Activated T-helper 2 cell treated with anti-CD3 and anti-CD28 coated beads, Interferon-gamma antibody, Interleukin-2, Interleukin-4, amounts not matched to agents 10 μg/mL and 5 μg/mL and 100 μg/mL, durations not matched to agents 14 hours and 24 hours and 36 hours (primary cell): ENCODE data around the gene LHFPL6. TPM values are rescaled to one million over a fixed set of nuclear protein-coding genes. Genes with fewer than 3 reads are reported as not detected.

ENCODE experiments used
- DNase-seq: peaks from one replicate; pipeline ENCODE4 v3.0.0; 2021; ENCODE audit warnings: low spot score
- H3K27ac Mint-ChIP-seq: one replicate; pipeline ENCODE4 v1.8.0; 2021; ENCODE audit warnings: mixed read lengths
- H3K27me3 Mint-ChIP-seq: one replicate; pipeline ENCODE4 v1.8.0; 2021; ENCODE audit warnings: low read depth, mixed read lengths
- H3K36me3 Mint-ChIP-seq: one replicate; pipeline ENCODE4 v1.8.0; 2021; ENCODE audit warnings: low read depth, mixed read lengths
- H3K4me1 Mint-ChIP-seq: one replicate; pipeline ENCODE4 v1.8.0; 2021; ENCODE audit warnings: low read depth, mixed read lengths
- H3K4me3 Mint-ChIP-seq: one replicate; pipeline ENCODE4 v1.8.0; 2021; ENCODE audit warnings: low read depth, mild to moderate bottlenecking, moderate library complexity, mixed read lengths
- H3K9me3 Mint-ChIP-seq: one replicate; pipeline ENCODE4 v1.8.0; 2021; ENCODE audit warnings: mixed read lengths
- intact Hi-C: fragments of 100-400 bp; cut with micrococcal nuclease; formaldehyde crosslinking; loops from one replicate; pipeline ENCODE4 v1.15.1; 2023
- total RNA-seq: library from RNA; stranded (reverse); gene quantifications from 2 replicates; pipeline ENCODE4 v1.2.3, GENCODE V29; 2022

Gene LHFPL6
- total RNA-seq, 1 donor from 2014 or later, result 5.8 TPM

DNA sequence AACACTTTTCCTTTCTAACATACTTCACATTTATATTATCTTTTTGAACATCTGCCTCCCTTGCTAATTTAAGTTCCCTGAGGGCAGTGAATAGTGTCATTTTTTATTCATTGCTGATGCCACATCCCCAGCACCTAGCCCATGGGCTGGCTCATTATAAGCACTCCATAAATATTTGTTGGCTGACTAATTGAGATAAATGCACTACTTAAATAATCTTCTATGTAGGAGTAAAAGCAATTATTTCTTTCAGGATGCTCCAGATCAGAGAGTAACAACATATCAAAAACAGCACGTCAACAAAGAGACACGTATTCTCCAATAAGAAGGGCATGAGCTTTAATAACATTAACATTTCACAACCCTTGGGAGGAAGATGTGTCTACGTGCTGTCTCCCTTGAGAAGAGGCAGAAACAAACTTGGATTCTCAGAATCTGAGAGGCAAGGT lies 228.2 kb downstream of the LHFPL6 start:
- H3K36me3 Mint-ChIP-seq, result no peaks in the 10 kb centered on the region
- intact Hi-C loops, result no loop called here
- H3K27me3 Mint-ChIP-seq, result peaks cover 12% of the 10 kb centered on the region
- no peak overlapping the region for H3K4me3 Mint-ChIP-seq
- H3K27ac Mint-ChIP-seq, result no peak overlapping the region
- H3K4me1 Mint-ChIP-seq, result peaks cover 4% of the 10 kb centered on the region
- no peaks in the 10 kb centered on the region for H3K9me3 Mint-ChIP-seq
- no peak for DNase-seq

DNA sequence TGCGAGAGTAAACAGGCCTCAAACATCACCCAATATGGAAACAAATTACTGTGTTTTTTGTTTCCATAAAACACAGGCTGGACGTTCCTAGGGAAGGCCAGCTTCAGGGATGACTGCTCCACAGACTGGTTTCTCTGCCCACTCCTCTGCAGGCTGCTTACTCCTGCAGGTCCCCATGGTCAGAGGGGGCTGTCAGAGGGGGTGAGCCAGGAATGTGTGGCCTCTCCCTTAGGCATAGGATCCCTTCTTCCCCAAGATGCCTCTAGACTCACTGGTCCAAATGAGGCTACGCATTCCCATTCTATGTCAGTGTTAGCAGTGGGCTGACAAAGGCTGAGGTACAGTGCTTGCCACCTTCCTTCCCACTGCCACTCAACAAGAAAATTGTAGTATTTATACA lies 229.8 kb downstream of the LHFPL6 start:
- Mint-ChIP-seq H3K27ac (no peak overlapping the region), H3K36me3 (no peaks in the 10 kb centered on the region), H3K9me3 (no peaks in the 10 kb centered on the region), H3K4me1 (no peaks in the 10 kb centered on the region), H3K4me3 (no peak overlapping the region), H3K27me3 (peaks cover 12% of the 10 kb centered on the region)
- intact Hi-C loops, result no loop called here
- no peak for DNase-seq

DNA sequence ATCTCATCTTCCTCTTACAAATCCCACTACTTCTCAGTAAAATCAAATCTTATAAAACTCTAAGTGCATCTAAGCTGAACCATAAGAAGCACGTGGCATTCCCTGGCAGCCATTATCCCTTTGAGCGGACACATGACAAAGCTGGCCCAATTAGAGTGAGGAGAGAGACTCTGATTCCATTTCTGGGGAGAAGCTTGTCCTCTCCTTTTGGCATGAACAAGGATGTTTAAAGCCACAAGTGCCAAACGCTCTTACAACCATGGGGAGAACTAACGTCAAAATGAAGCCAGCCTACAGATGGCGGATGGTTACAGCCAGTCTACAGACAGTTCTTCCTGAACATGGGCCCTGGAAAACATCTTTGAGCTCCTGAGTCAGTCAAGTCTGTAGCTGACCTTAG lies 231.3 kb downstream of the LHFPL6 start:
- Mint-ChIP-seq H3K36me3 (no peaks in the 10 kb centered on the region), H3K27ac (no peak overlapping the region), H3K4me1 (no peaks in the 10 kb centered on the region), H3K4me3 (no peak overlapping the region), H3K27me3 (peaks cover 5% of the 10 kb centered on the region), H3K9me3 (no peaks in the 10 kb centered on the region)
- intact Hi-C loops, result no loop called here
- no peak for DNase-seq

DNA sequence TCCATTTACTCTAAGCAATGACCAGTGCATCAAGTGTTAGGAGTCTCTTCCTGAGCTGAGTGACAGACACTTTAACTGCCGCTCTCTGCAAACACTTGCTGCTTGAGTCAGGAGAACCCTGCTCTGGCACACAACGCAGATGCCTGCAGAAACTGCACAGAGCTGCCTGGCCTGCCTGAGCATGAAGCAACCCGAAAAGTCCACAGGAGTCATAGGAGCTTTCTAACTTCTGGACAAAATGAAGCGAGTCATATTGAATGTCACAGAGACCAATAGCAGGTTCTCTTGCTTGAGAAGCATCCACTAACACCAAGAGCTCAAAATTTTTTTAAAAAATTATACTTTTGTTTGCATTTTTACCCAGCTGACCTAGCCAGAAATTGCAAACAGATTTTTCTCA lies 232.4 kb downstream of the LHFPL6 start:
- H3K27ac Mint-ChIP-seq, result no peak overlapping the region
- intact Hi-C loops, result no loop called here
- H3K36me3 Mint-ChIP-seq, result no peaks in the 10 kb centered on the region
- peaks cover 1% of the 10 kb centered on the region for H3K27me3 Mint-ChIP-seq
- no peak for DNase-seq
- no peaks in the 10 kb centered on the region for H3K9me3 Mint-ChIP-seq
- H3K4me1 Mint-ChIP-seq, result no peaks in the 10 kb centered on the region
- no peak overlapping the region for H3K4me3 Mint-ChIP-seq

DNA sequence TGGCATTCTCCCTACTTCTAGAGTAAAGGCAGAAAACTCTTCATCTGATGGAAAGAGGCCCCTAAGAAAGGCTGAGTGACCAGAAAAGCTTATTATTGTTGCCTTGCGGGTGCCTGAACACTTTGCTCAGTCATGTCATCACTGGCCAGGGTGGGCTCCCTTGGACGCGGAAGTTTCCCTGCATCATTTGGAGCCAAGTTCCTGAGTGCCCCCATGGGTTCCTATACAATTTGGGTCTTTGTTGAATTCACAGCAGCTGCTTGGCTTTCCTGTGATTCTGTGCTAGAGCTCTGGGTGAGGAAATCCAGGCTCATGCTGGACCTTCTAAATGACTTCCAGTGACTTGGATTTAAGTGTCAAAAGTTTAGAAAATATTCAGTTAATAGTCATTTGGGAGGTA lies 232.9 kb downstream of the LHFPL6 start:
- Mint-ChIP-seq H3K4me3 (no peak overlapping the region), H3K36me3 (no peaks in the 10 kb centered on the region), H3K9me3 (no peaks in the 10 kb centered on the region), H3K27ac (no peak overlapping the region), H3K27me3 (peaks cover 1% of the 10 kb centered on the region), H3K4me1 (no peaks in the 10 kb centered on the region)
- DNase-seq, result no peak
- intact Hi-C loops, result no loop called here

DNA sequence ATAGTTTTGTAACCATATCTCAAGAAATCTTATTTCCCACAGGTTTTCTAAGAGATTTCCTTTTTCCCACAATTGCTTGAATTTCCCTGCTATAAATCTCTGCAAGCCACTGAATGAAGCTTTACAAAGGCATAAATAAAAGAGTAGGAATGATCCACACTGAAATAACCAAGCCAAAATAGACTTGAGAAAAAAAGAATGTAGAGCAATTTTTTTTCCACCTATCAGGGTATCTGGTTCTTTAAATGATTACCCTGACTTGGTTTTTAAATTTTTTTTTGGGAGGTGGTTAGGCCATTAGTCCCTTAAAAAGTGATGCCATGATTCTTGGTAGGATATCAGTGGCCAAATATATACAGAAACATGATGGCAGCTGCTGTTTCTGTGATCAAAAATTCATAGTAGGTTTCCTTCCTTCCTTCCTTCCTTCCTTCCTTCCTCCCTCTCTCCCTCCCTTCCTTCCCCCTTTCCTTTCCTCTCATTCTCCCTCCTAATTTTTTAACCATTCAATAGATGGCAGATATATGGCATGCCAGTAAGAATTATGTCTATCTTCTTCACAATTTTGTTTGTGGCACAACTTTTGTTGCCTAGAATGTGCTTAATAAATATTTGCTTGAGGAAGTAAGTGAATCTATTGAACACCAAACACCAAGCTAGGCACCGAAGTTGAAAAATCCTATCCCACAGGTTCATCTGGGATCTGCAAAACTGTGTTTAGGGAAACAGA lies 233.7 kb downstream of the LHFPL6 start:
- H3K27ac Mint-ChIP-seq, result no peak overlapping the region
- H3K36me3 Mint-ChIP-seq, result no peaks in the 10 kb centered on the region
- intact Hi-C loops, result no loop called here
- no peak overlapping the region for H3K4me3 Mint-ChIP-seq
- DNase-seq, result no peak
- no peaks in the 10 kb centered on the region for H3K4me1 Mint-ChIP-seq
- H3K27me3 Mint-ChIP-seq, result peaks cover 1% of the 10 kb centered on the region
- no peaks in the 10 kb centered on the region for H3K9me3 Mint-ChIP-seq

DNA sequence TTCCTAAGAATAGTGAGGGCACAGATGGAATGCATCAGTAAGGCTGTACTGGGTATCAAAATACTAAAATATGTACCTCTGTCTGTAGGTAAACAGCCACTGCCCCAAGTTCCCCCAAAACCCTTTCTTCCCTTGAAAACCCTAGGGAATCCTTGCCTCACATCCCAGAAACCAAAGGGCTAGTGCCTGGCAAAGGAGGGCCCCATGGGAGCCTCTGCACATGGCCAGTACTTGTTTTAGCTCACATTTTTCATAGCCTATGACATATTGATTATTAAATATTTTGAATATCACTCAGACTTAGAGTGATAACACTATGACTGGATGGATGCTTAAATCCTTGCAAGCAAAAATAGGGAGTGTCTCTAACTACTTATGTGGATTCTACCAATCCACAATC lies 237.1 kb downstream of the LHFPL6 start:
- Mint-ChIP-seq H3K36me3 (no peaks in the 10 kb centered on the region), H3K27me3 (no peaks in the 10 kb centered on the region), H3K27ac (no peak overlapping the region), H3K4me1 (no peaks in the 10 kb centered on the region), H3K9me3 (no peaks in the 10 kb centered on the region), H3K4me3 (no peak overlapping the region)
- no peak for DNase-seq
- intact Hi-C loops, result no loop called here

DNA sequence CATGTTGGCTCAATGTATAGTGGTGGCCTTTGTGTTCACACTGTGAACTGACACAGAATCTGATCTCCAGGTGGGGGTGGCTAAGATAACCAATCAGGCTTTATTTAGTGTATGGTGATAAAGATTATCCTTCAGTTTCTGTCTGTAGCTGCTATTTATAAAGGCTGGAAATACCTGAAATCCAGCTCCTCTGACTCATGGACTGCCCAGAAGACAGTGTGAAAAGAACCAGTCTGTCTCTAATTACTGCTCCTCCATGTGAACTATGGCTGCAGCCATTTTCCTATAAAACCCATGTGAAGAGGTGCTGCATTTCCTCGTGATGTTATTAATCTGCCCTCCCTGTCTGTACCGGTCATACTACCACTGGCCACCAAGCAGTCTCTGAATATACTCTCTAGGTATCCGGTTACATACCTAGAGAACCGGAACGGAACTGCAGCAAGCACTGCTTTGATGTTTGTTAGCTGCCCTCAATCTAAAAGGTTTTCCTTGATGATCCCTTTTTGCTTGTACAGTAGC lies 238.0 kb downstream of the LHFPL6 start:
- H3K36me3 Mint-ChIP-seq, result no peaks in the 10 kb centered on the region
- intact Hi-C loops, result no loop called here
- no peaks in the 10 kb centered on the region for H3K9me3 Mint-ChIP-seq

DNA sequence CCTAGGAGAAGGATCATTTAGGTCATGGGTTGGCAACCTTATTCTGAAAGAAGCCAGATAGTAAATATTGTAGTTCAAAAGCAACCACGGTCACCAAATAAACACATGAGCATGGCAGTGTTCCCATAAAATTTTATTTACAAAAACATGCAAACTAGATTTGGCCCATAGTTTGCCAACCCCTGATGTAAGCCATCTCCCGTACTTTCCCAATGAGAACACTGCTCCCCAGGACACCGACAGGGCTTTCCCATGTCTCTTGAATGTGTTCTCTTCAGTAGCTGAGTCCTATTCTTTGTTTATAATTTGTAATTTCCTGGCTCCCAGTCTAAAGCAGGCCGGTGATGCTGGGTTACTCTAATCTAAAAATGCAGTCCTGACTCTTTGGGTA lies 239.6 kb downstream of the LHFPL6 start:
- H3K36me3 Mint-ChIP-seq, result no peaks in the 10 kb centered on the region
- H3K27ac Mint-ChIP-seq, result no peak overlapping the region
- intact Hi-C loops, result no loop called here
- no peaks in the 10 kb centered on the region for H3K4me1 Mint-ChIP-seq
- DNase-seq, result no peak
- H3K9me3 Mint-ChIP-seq, result no peaks in the 10 kb centered on the region
- H3K4me3 Mint-ChIP-seq, result no peak overlapping the region
- H3K27me3 Mint-ChIP-seq, result no peaks in the 10 kb centered on the region

More for the DNA sequence above, 238.0 kb downstream of the LHFPL6 start:
- Mint-ChIP-seq H3K27ac (no peak overlapping the region), H3K27me3 (no peaks in the 10 kb centered on the region), H3K4me3 (no peak overlapping the region), H3K4me1 (no peaks in the 10 kb centered on the region)
- no peak for DNase-seq

DNA sequence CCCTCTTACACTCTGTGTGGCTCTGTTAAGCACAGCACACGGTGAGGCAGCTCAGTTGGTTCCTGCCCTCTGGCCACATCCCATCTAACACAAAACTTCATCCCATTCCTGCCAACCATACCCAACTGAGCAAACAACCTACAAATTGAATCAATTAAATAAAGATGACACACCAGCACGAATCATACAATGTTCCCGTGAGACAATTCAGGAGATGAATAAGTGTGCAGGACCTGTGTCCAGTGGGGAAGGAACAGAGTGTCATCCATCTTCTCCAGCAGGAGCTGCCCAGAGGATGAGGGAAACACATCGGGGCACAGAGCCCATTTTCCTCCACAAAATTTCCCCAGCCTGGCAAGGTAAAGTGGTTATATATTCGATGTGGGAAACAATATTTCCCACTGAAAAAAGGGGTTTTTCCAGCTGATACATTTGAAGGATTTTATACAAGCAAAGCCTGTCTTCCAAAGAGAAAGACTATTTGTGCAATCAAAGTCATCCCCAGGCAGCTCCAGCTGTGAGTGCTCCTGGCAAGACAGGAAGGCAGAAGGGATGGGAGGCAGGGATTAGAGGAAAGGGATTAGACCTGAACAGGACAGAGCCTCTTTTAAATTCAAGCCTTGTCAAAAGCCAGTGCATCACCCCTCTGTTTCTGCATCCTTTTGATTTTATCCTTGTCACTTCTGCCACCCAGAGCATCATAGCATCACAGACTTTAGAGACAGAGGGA lies 240.2 kb downstream of the LHFPL6 start:
- no peak overlapping the region for H3K27ac Mint-ChIP-seq
- H3K4me1 Mint-ChIP-seq, result no peaks in the 10 kb centered on the region
- H3K4me3 Mint-ChIP-seq, result no peak overlapping the region
- intact Hi-C loops, result no loop called here
- H3K27me3 Mint-ChIP-seq, result no peaks in the 10 kb centered on the region
- no peaks in the 10 kb centered on the region for H3K9me3 Mint-ChIP-seq
- no peaks in the 10 kb centered on the region for H3K36me3 Mint-ChIP-seq
- no peak for DNase-seq

DNA sequence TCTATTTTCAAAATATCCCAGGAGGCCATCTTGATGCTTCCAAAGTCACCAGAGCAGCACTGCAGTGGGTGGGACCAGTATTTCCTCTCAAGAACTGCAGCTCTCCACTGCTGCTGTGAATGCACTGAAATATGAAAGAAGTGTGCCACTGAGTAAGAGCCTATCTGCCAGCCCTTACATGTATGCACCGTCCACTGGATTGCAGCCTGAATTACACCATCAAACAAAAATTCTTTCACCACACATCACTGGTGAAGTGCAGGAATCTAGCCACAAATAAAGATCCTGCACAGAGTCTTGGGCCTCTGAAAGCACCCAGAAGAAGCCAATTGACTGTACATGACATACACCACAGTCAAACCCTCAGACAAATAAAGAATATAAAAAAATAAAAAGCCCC lies 249.0 kb downstream of the LHFPL6 start:
- intact Hi-C loops, result no loop called here
- DNase-seq, result no peak
- H3K4me3 Mint-ChIP-seq, result no peak overlapping the region
- H3K9me3 Mint-ChIP-seq, result no peaks in the 10 kb centered on the region
- H3K27me3 Mint-ChIP-seq, result no peaks in the 10 kb centered on the region
- H3K27ac Mint-ChIP-seq, result no peak overlapping the region
- no peaks in the 10 kb centered on the region for H3K36me3 Mint-ChIP-seq
- H3K4me1 Mint-ChIP-seq, result no peaks in the 10 kb centered on the region

DNA sequence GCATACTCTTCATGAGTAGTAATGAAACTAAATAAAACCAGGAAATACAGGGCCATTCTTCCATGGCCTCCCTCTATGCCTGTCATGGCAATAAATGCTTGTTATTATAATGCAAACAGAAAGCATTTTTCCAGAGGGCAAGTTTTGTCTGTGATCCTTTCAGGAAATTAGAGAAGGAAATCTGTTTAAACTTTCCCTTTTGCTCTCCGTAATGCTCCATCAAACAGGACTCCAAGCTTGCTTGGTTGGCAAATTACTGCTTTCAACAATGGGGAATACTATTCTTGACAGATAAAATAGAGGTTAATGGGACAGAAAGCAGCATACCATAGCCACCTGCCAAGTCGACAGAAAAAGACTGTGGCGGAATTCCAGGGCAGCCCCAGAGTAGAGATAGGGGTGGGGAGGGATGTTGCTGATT lies 252.5 kb downstream of the LHFPL6 start:
- Mint-ChIP-seq H3K9me3 (no peaks in the 10 kb centered on the region), H3K27ac (no peak overlapping the region), H3K27me3 (no peaks in the 10 kb centered on the region), H3K4me3 (no peak overlapping the region), H3K4me1 (no peaks in the 10 kb centered on the region), H3K36me3 (no peaks in the 10 kb centered on the region)
- DNase-seq, result no peak
- intact Hi-C loops, result no loop called here

DNA sequence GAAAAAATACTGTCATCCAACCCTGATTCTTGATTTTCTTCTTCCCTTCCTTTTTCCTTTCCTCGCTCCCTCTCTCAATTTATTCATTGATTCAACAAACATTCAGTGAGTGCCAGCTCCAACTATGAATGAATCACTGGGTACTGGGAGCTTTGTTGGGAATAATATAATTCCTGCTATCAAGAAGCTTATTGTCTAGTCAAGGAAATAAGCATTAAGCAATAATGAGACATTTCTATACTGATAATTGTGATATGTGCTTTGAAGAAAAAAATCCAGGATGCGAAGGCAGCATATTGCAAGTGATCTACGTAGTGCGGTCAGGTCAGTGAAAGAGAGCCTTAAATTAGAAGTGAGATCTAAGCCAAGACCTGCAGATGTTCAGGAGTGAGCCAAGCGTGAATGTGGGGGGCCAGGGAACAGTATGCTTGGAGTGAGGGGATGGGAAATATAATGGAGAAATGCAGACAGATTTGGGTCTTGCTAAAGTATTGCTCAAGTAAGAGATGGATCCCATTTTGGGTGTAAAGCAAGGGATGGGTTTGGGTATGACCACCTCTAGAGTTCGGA lies 253.5 kb downstream of the LHFPL6 start:
- intact Hi-C loops, result no loop called here
- Mint-ChIP-seq H3K9me3 (no peaks in the 10 kb centered on the region), H3K4me3 (no peak overlapping the region), H3K27me3 (no peaks in the 10 kb centered on the region), H3K4me1 (no peaks in the 10 kb centered on the region), H3K36me3 (no peaks in the 10 kb centered on the region), H3K27ac (no peak overlapping the region)
- DNase-seq, result no peak
